RPMI7951 (cell line): ENCODE measurements around the gene FIZ1. TPM values are rescaled to one million over a fixed set of nuclear protein-coding genes. Genes with fewer than 3 reads are reported as not detected.
"Not testable (repeated sequence)": the region's sequence is repeated elsewhere in the genome, so short reads cannot be mapped to it uniquely, and the experiment has no call there.

ENCODE experiments used
- DNase-seq: peaks from one replicate; pipeline ENCODE4 v3.0.0-alpha.2; 2012; ENCODE audit warnings: low read depth
- total RNA-seq: library from RNA; depleted of rRNA; stranded (reverse); fragments of >200 nt; shearing (Covaris generic); gene quantifications from 2 replicates; pipeline ENCODE4 v1.2.3, GENCODE V29; 2014

Gene FIZ1
- total RNA-seq, 1 experiment from 2014 or later, result 2.4 TPM

GRCh38 chr19:55596304-55596703, 3.0 kb downstream of the FIZ1 start:
- DNase-seq, result no peak

GRCh38 chr19:55594996-55595545, 4.2 kb downstream of the FIZ1 start:
- no peak for DNase-seq

- no peak for DNase-seq
These were observed 6.1 kb downstream of the FIZ1 start for GRCh38 chr19:55593096-55593772.

- DNase-seq, result no peak
These were observed 6.8 kb downstream of the FIZ1 start for GRCh38 chr19:55592391-55593090.

- no peak for DNase-seq
These were observed 7.8 kb downstream of the FIZ1 start for GRCh38 chr19:55591555-55591954.

GRCh38 chr19:55590617-55591016, 8.7 kb downstream of the FIZ1 start:
- DNase-seq, result peak; percentile 22

- DNase-seq, result no peak
These were observed 9.2 kb downstream of the FIZ1 start for GRCh38 chr19:55590109-55590508.

GRCh38 chr19:55588738-55589137, 10.6 kb downstream of the FIZ1 start:
- DNase-seq, result no peak

GRCh38 chr19:55586976-55587668, 12.2 kb downstream of the FIZ1 start:
- DNase-seq, result peak; percentile 87

GRCh38 chr19:55585658-55586339, 13.5 kb downstream of the FIZ1 start:
- peak; percentile 77 for DNase-seq

- no peak for DNase-seq
These were observed 14.4 kb downstream of the FIZ1 start for GRCh38 chr19:55584871-55585270.

GRCh38 chr19:55583897-55584296, 15.4 kb downstream of the FIZ1 start:
- not testable (repeated sequence) for DNase-seq

GRCh38 chr19:55582284-55582683, 17.0 kb downstream of the FIZ1 start:
- DNase-seq, result not testable (repeated sequence)

GRCh38 chr19:55581823-55582223, 17.5 kb downstream of the FIZ1 start:
- no peak for DNase-seq

GRCh38 chr19:55581145-55581822, 18.0 kb downstream of the FIZ1 start:
- DNase-seq, result peak; percentile 27

- peak; percentile 86 for DNase-seq
These were observed 18.6 kb downstream of the FIZ1 start, which contains the start of gene ZNF579 for GRCh38 chr19:55580628-55581144. ZNF579 (minus strand) TSS chr19:55580848; CDS start chr19:55579639, 1,209 bp downstream.

GRCh38 chr19:55579766-55580621, 19.3 kb downstream of the FIZ1 start:
- peak; percentile 33 for DNase-seq

GRCh38 chr19:55578761-55579747, 20.3 kb downstream of the FIZ1 start:
- no peak for DNase-seq
